Right lobe of liver (tissue), 6 donors: ENCODE results near the gene NDUFS6. TPM values are rescaled to one million over a fixed set of nuclear protein-coding genes. Genes with fewer than 3 reads are reported as not detected.

ENCODE experiments used
- ATAC-seq, 4 donors: fragments of 200-7000 bp; cut with Tn5 transposase; one replicate each; pipeline ENCODE4 v1.9.1; 2020; ENCODE audit warnings: mild to moderate bottlenecking in 4 of 4, moderate library complexity in 4 of 4
- DNase-seq, 3 donors: peaks; one replicate each; pipeline ENCODE4 v3.0.0-alpha.2; 2020
- H3K27ac ChIP-seq, 3 donors: fragments of 200-600 bp; one replicate each; pipeline ENCODE4 v1.8.0; 2022
- H3K27me3 ChIP-seq, 2 donors: fragments of 200-600 bp; one replicate each; pipeline ENCODE4 v1.8.0; 2022
- H3K36me3 ChIP-seq, 4 donors: fragments of 200-600 bp; sonication (generic) in 1 of 4; one replicate each; pipeline versions ENCODE4 v1.5.1 to v1.8.0; 2017 to 2022; ENCODE audit warnings: control low read depth in 1 of 4
- H3K4me1 ChIP-seq, 4 donors: fragments of 200-600 bp; sonication (generic) in 1 of 4; one replicate each; pipeline versions ENCODE4 v1.5.1 to v1.8.0; 2017 to 2022; ENCODE audit warnings: control low read depth in 1 of 4
- H3K4me3 ChIP-seq, 3 donors: fragments of 200-600 bp; one replicate each; pipeline ENCODE4 v1.8.0; 2022
- H3K9me3 ChIP-seq, 4 donors: fragments of 200-600 bp; sonication (generic) in 1 of 4; one replicate each; pipeline versions ENCODE4 v1.5.1 to v1.8.0; 2017 to 2022; ENCODE audit warnings: control low read depth in 1 of 4
- POLR2A ChIP-seq: fragments of 450-650 bp; IDR thresholded peaks from one replicate; pipeline ENCODE4 v1.6.1; 2017; ENCODE audit warnings: antibody characterized with exemption, mild to moderate bottlenecking
- WGBS: methylation state at CpG from one replicate; pipeline ENCODE4 v1.1.6; 2018; ENCODE audit warnings: low coverage, low lambda C conversion rate; ENCODE audit not compliant: insufficient coverage; ENCODE audit errors: missing lambda C conversion rate; 5-methylcytosine and 5-hydroxymethylcytosine counted together
- intact Hi-C, 2 donors: fragments of 100-400 bp; cut with DNase I; formaldehyde crosslinking; loops; one replicate each; pipeline versions ENCODE4 v1.11.2 to v1.14.1; 2022
- total RNA-seq, 6 experiments: library from RNA; depleted of rRNA in 2 of 6; stranded (reverse); fragments of >200 nt in 2 of 6; fragmentation: NEBNext Ultra II Directional in 3 of 6; extraction: Animal tissue kit (Norgen Biotek cat#: 25700) in 3 of 6; gene quantifications; one replicate each; pipeline versions ENCODE4 v1.1.0 to v1.2.4, GENCODE V29; 2016 to 2023
- TF ChIP-seq, protein P1 (sequence below), 4 donors: fragments of 200-600 bp in 3 of 4; fragments of 450-650 bp in 1 of 4; IDR thresholded peaks; one replicate each; pipeline versions ENCODE4 v1.5.1 to v1.8.0; 2016 to 2022; ENCODE audit warnings: antibody characterized with exemption in 4 of 4, mild to moderate bottlenecking in 2 of 4
- donor health status: DM: no; HTN: yes; CAD: no.
- donor health status: DM: no; HTN: no; CAD: no.
- donor health status: DM: no; HTN: no; CAD: no.
- donor health status: DM: no; HTN: yes; CAD: no.
- donor health status: DM: no; HTN: yes; CAD: no.

The NDUFS6 gene
- total RNA-seq, 6 experiments from 2014 or later = 16.5 to 57.5 (median 23.7) TPM

DNA sequence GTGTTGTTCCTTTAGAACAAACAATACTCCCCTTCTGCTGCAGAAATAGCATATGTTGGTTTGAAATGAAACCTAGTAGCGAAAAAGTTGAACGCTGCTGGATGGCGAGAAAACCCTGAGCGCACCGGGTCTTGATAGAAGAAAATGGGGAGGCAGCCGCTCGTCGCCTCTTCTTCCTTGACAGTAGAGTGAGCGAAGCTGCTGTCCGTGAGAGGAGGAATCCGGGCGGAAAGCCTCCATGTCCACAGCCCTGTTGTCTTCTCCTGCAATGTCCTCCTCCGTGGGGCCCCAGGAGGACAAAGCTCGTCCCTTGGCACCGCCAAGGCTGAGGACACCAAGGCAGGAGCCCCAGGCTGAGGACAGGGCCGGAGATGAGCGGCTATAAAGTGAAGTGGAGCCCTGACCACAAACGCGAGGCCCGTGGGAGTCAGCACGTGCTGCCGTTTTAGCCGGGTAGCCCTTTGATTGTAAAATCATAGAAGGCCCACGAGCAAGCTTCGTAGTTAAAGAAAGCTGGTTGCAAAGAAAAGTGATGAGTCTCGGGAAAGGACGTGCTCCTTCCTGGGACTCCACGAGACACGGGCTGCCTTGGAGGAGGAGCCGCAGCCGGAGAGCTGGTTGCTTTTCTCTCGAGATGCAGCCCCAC, 37.1 kb upstream of the NDUFS6 start:
- ATAC-seq (no peak), DNase-seq (peak; percentile 8 to 37 (median 35))
- H3K4me1 ChIP-seq = no peaks in the 10 kb centered on the region
- H3K4me3 ChIP-seq = no peak overlapping the region
- H3K27ac ChIP-seq = no peak overlapping the region
- H3K9me3 ChIP-seq = no peaks in the 10 kb centered on the region
- no peaks in the 10 kb centered on the region for H3K27me3 ChIP-seq
- no peak for TF ChIP-seq POLR2A
- TF ChIP-seq, protein P1, sequence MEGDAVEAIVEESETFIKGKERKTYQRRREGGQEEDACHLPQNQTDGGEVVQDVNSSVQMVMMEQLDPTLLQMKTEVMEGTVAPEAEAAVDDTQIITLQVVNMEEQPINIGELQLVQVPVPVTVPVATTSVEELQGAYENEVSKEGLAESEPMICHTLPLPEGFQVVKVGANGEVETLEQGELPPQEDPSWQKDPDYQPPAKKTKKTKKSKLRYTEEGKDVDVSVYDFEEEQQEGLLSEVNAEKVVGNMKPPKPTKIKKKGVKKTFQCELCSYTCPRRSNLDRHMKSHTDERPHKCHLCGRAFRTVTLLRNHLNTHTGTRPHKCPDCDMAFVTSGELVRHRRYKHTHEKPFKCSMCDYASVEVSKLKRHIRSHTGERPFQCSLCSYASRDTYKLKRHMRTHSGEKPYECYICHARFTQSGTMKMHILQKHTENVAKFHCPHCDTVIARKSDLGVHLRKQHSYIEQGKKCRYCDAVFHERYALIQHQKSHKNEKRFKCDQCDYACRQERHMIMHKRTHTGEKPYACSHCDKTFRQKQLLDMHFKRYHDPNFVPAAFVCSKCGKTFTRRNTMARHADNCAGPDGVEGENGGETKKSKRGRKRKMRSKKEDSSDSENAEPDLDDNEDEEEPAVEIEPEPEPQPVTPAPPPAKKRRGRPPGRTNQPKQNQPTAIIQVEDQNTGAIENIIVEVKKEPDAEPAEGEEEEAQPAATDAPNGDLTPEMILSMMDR (IDR thresholded peaks at IDR 0.05) = no peak
- intact Hi-C loops = loop anchor here in 1 of 2 donors (10.0 kb wide), 1 partner anchor 251 kb away; no protein-coding TSS in a partner anchor
- no peaks in the 10 kb centered on the region for H3K36me3 ChIP-seq
- WGBS = 60% methylated on average over 21 of the region's 32 CpGs

DNA sequence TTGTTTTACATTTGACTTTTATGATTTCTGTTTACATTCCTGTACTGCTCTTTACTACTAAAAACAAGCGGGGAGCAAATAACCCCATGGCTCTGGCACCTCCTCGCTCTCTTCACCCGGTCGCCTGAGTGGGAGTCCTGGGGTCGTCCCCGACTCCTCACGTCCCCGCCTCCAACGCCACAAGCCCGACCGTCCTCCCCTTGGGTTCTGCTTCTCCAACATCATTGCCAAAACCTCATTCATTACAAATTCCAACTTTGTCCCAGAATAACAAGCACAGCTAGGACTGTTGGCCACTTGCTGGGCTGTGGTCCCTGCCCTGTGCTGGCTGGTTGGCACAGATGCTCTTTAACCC, 36.6 kb upstream of the NDUFS6 start:
- peak in 2 of 3 donors; percentile 9 to 32 for DNase-seq
- Histone ChIP-seq H3K27me3 (no peaks in the 10 kb centered on the region), H3K4me3 (no peak overlapping the region), H3K36me3 (no peaks in the 10 kb centered on the region), H3K4me1 (no peaks in the 10 kb centered on the region), H3K9me3 (no peaks in the 10 kb centered on the region), H3K27ac (no peak overlapping the region)
- no peak for ATAC-seq
- 56% methylated on average over 11 of the region's 11 CpGs for WGBS
- intact Hi-C loops = loop anchor here in 1 of 2 donors (10.0 kb wide), 1 partner anchor 250 kb away; no protein-coding TSS in a partner anchor
- TF ChIP-seq, protein P1 (IDR thresholded peaks at IDR 0.05) = no peak
- no peak for TF ChIP-seq POLR2A

DNA sequence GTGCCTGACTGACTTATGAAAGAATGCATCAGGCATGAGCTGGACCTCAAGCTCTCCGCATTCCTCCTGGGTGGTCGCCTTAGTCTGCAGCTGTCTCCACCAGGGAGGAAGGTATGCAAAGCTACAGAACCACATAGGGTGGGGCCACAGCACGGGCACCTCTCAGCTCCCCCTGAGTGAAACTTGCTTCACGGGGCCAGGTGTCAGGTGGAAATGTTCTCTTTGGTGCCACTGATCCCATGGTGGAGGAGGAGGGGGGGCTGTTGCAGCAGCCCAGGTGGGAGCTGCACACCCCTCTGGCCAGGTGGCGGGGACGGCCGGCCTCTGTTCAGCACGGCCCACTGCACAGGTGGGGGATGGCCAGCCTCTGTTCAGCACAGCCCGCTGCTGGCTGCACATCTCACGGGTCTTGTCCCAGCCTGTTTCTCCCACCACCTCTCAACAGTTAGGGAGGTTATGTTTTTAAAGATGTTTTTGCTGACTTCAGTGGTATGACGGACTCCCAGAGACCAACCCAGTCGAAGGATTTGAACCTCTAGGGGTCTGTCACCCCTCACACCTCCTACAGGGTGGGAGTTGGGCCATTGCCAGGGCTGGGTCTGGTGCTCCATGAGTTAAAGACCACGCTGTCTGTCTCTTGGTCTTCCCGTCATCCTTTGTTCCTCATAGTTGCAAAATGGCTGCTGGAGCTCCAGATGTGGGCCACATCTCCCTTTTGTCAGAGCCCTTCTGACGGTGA, 35.9 kb upstream of the NDUFS6 start:
- no peaks in the 10 kb centered on the region for H3K4me1 ChIP-seq
- H3K9me3 ChIP-seq = no peaks in the 10 kb centered on the region
- H3K4me3 ChIP-seq = no peak overlapping the region
- ATAC-seq = no peak
- H3K36me3 ChIP-seq = no peaks in the 10 kb centered on the region
- H3K27me3 ChIP-seq = no peaks in the 10 kb centered on the region
- 73% methylated on average over 4 of the region's 15 CpGs for WGBS
- intact Hi-C loops = loop anchor here in 1 of 2 donors (10.0 kb wide), 1 partner anchor 249 kb away; no protein-coding TSS in a partner anchor
- H3K27ac ChIP-seq = no peak overlapping the region
- TF ChIP-seq, protein P1 (IDR thresholded peaks at IDR 0.05) = no peak
- TF ChIP-seq POLR2A = no peak
- DNase-seq = peak; percentile 7 to 33 (median 30)

DNA sequence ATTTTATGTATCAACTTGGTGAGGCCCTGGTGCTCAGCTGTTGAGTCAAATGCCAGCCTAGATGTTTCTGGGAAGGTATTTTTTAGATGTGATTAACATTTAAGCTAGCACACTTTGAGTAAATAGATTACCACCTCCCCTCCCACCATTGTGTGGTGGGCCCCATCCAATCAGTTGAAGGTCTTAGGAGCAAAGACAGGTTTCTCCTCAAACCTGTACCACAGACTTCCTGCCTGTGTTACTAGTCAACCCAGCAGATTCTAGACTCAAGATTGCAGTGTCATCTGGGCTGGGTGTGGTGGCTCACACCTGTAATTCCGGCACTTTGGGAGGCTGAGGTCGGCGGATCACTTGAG, 35.3 kb upstream of the NDUFS6 start:
- TF ChIP-seq, protein P1 (IDR thresholded peaks at IDR 0.05) = no peak
- TF ChIP-seq POLR2A = no peak
- Histone ChIP-seq H3K4me1 (no peaks in the 10 kb centered on the region), H3K27ac (no peak overlapping the region), H3K36me3 (no peaks in the 10 kb centered on the region), H3K4me3 (no peak overlapping the region), H3K9me3 (no peaks in the 10 kb centered on the region), H3K27me3 (no peaks in the 10 kb centered on the region)
- intact Hi-C loops = loop anchor here in 1 of 2 donors (10.0 kb wide), 1 partner anchor 249 kb away; no protein-coding TSS in a partner anchor
- ATAC-seq (no peak), DNase-seq (peak in 2 of 3 donors; percentile 1 to 7)
- no CpG with 5 or more reads among the region's 3 CpGs for WGBS
